GM19035 (cell line): Measurements from ENCODE around the gene CAPG.
"Not testable (repeated sequence)": the region's sequence is repeated elsewhere in the genome, so short reads cannot be mapped to it uniquely, and the experiment has no call there.

Source experiments
- ATAC-seq: cut with Tn5 transposase; IDR thresholded peaks from one replicate; pipeline ENCODE4 v1.9.1; 2021; ENCODE audit not compliant: unreplicated experiment

Gene CAPG

DNA sequence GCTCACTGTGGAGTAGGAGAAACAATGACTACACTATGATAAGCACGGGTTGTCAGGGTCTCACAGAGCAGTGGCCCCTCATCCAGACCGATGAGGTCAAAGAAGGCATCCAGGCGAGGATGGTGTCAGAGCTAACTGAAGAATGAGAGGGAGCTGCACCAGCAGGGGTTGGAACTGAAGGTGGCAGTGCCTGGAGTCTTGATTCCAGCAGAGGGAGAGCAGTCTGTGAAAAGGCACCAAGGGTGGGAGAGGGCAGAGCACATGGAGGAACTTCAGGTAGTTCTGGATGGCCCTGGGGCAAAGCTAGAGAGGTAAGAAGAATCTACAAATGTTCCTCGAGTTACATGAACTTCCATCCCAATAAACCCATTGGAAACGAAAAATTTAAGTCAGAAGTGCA lies 43.0 kb downstream of the CAPG start:
- no peak for ATAC-seq

DNA sequence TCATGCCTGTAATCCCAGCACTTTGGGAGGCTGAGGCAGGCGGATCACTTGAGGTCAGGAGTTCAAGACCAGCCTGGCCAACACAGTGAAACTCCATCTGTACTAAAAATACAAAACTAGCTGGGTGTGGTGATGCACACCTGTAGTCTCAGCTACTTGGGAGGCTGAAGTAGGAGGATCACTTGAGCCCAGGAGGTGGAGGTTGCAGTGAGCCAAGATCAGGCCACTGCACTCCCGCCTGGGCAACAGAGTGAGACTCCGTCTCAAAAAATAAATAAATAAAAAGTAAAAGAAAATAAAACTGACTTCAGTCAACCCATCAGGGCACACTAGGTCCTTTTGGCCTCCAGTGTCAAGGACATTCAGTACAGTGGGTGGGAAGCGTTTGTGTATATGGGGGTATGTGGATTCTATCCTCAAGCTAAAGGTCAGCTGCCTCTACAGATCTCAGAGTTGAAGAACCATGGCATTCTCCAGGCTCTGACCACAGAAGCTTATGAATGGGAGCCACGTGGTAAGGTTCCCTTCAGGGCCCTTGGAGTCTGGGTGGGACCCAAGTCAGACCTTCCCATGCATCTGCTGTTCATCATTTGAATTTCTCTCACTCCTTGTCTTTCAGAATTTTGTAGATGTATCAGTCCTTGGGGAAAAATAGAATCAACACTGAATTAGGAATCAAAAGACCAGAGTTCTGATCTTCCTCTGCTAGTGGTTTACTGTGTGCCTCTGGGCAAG lies 47.3 kb downstream of the CAPG start:
- not testable (repeated sequence) for ATAC-seq

DNA sequence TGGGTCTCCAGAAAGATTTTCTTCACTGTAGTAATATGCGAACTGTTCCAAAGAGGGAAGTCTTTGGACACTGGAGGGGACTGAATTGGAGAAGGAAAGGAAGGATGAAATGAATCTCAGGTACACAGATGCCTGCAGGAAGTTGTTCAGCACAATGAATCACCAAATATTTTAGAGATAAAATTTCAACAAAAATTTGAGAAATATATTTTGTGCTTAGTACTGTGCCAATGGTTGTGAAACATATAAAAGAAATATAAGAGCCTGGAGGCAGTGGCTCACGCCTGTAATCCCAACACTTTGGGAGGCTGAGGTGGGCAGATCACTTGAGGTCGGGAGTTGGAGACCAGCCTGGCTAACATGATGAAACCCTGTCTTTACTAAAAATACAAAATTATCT lies 52.4 kb downstream of the CAPG start:
- ATAC-seq: no peak

DNA sequence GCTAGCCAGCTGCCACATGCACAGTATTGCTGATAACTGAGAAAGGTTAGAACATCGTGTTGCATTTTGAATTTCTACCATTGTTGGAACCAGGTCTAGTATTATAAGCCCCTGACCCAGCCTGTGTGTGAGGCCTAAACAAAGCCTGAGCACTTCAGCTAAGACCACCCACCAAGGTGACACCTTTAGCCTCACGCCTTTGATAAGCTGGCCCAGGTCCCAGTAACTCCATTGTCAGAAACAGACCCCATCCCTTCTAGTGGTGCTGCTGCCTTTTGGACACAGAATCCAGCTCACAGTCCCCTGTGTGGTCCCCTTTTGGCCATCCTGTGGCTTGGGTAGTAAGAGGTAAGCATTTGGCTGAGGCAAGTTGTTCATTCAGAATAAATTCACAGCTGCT lies 54.0 kb downstream of the CAPG start:
- no peak for ATAC-seq

DNA sequence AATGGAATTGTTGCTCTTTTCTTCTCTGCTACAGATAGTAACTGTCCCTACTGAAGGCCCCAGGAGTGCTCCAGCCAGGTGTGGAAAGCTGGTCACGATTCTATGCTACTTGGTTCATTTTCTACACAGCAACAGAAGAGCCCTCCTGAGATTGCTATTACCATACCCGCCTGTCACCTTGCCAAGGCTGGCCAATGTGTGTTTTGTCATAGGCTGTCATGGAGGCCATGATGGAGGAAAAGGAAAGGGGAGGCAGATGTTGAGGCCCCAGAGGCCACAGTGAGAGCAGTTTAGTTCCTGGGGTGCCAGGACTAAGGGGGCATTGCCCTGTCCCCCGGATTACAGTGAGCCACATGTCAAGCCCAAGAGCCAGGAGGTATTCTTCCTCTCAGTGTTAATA lies 54.6 kb downstream of the CAPG start:
- no peak for ATAC-seq

DNA sequence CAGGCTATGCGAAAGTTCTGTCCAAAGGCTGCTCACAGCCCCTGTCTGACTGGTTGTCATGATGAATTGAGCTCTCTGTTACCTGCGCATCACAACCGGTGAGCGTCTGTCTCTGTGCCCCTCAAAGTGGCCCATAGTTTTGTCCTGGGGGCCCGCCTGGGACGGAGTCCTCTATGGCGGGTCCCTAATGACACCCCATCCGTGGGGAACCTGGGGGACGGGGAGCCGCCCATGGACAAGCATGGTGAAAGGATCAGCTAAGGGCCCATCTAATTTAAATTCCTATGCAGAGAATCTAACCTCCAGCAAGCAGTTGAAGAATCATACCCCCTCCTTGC lies 55.1 kb downstream of the CAPG start:
- ATAC-seq: peak; percentile 8

DNA sequence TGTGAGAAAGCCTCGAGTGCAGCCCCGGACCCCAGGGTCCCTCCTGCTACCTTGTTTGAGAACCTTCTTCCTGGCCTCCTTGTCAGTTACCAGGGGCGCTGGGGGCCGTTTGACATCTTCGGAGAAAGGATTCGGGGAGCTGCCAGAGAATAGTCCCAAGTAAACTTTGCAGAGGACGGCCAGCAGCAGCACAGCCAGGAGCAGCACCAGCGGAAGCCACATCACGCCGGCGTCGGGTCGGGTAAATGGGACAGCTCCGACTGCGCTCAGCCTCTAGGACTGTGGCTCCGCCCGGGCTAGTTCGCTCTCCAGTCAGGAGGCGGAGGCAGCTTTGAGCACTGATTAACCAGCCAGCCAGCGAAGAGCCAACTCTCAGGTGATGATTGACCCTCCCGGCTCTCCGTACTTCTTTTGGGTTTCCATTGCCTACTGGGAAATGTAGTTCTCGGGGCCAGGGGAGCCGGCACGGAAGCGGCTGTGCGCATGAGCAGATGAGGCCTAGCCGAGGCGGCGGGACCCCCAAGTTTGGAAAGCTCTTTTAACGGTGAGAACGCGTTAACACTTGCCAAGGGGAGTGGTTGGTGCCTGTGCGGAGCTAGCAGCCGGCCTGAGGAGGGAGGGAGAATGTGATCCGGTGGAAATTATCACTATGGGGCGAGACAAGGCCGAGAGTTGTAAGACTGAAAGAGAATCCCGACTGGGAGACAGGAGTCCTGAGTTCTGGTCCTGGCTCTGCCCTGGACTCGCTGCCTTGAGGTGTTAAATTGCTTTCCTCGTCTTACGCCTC lies 55.7 kb downstream of the CAPG start, which contains the start of the genes ELMOD3 and RETSAT:
TSS of gene ELMOD3 (plus strand) at position 484 of the 787 bp plus-strand sequence. CDS start 2,430 bp downstream, outside the sequence.
TSS of gene RETSAT (minus strand) at position 243 of the 787 bp plus-strand sequence. CDS start at position 222, 21 bp downstream.
- ATAC-seq: peak; percentile 99

DNA sequence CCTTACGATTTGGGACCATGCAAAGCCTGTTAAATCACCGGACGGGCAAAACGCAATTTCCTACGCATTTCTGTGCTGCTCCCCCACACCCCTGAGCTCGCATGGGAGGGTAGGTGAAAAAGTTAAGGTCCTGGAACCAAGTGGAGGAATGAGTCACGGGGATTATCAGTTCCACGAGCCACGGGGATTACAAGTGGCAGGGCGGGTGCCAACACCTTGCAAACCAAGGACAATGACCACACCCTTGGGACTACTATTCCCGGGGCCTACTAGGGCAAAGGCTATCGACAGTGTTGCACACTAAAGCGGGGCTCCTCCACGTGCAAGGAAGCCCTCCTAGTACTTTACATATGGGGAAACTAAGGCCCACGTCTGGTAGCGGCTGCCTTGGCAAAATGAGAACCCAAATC lies 56.3 kb downstream of the CAPG start:
- ATAC-seq: no peak

DNA sequence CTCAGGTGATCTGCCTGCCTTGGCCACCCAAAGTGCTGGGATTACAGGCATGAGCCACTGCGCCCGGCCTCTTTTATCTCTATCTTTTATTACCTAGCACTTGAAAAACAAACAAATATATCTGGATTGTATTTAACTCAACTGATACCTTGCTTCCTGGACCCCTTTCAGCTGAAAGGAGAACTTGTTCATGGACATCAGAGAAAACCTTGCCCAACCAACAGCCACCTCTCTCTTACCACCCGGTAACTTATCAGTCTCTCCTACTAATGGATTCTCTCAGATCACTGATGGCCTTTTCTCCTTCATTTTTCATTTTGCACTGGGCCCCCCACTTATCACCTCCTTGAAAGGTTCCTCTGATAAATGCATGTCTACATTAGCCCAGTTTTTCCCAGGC lies 62.6 kb downstream of the CAPG start:
- no peak for ATAC-seq
